HG02885 (cell line): ENCODE results near the gene SNCB.

Experiments
- ATAC-seq: cut with Tn5 transposase; IDR thresholded peaks from one replicate; pipeline ENCODE4 v1.9.1; 2021; ENCODE audit warnings: mild to moderate bottlenecking; ENCODE audit not compliant: unreplicated experiment, poor library complexity

SNCB gene

DNA sequence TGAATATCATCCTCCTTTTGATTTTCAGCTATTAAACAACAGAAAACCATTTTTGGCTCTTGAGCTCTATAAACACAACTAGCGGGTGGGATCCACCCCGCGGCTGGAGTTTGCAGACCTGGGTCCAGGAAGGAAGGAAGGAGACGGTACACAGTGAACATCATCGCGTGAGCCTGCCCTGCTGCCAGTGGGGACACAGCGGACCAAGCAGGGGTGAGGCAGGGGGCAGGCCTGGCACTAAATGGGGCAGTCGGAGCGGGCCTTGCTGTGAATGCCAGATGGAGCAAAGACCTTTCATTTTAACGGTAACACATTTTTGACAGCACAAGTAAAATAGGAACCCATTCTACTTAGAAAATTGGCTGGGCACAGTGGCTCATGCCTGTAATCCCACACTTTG lies 31.3 kb upstream of the SNCB start:
- no peak for ATAC-seq

DNA sequence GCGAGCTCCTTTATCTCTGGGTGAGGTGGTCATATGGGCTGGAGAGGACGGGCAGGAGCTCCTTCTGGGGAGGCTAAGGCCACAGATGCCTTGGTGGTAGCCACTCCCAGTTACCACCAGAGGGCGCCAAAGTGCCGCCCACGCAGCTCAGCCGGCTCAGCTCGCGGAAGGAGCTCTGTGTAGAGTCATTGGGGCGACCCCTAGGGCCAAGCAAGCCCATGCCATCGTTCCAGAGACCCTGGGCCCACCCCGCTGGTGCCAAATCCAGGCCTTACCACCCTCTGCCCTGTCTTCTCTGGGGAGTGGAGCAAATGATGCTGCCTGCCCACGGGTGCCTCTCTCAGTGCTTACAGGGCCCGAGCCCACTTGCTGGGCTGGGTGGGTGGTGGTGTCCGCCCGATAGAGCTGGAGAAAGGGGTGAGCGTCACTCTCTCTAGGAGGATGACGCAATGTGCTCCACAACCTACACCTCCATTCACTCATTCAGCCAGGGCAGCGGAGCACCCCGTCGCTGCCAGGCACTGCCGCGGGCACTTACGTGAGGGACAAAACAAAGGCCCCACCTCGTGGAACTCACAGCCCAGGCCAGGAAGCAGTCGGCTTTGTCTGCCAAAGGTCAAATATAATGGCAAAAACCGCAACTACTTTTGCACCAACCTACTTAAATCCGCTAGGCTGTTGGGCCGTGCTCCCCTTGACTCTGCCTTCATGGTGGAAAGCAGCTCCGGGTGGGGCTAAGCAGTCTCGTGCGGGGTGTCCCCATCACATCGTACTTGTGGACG lies 30.7 kb upstream of the SNCB start:
- peak; percentile 72 for ATAC-seq

DNA sequence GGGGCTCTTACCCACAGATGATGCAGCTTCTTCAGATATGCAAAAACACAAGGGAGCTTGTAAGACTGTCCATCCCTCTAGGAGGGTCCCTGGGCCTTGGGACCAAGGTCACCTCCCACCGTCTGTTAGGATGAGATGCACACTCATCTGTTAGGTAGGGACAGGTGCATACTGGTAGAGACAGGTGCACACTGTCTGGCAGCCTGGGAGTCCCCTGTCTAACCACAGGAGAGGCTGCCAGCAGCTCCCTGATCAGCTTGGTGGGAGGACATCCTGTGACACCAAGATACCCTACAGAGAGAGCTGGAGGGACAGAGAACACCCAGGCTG lies 30.2 kb upstream of the SNCB start:
- ATAC-seq, result peak; percentile 24

DNA sequence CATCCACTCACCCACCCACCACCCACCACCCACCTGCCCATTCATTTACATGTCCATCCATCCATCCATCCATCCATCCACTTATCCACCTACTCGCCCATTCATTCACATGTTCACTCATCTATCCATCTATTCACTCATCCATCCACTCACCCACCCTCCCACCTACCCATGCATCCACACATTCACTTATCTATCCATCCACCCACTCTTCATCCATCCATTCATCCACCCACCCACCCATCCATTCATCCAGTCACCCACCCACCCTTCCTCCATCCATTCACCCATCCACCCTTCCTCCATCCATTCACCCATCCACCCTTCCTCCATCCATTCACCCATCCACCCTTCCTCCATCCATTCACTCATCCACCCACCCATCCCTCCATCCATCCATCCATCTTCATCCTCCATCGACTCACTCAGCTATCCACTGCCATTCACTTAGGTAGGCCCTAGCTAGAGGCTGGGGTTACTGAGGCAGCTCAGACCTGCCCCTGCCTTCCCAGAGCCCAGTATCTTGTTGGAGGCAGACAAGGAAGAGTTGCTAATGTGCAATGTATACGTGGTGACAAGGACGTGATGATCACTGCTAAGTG lies 29.6 kb upstream of the SNCB start:
- no peak for ATAC-seq

DNA sequence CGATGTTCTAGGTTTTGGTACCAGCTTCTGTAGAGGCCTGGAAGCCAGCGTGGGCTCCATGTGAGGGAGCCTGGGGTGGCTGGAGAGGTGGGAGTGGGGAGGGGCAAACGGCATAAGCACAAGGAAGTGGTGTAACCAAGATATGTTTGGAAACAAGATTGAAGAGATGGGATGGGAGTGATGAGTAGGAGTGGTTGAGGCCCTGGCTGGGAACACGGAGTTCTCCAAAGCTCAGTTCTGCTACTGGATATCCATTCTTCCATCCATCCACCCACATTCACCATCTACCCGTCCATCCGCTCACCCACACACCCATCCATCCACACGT lies 29.1 kb upstream of the SNCB start:
- ATAC-seq, result no peak

DNA sequence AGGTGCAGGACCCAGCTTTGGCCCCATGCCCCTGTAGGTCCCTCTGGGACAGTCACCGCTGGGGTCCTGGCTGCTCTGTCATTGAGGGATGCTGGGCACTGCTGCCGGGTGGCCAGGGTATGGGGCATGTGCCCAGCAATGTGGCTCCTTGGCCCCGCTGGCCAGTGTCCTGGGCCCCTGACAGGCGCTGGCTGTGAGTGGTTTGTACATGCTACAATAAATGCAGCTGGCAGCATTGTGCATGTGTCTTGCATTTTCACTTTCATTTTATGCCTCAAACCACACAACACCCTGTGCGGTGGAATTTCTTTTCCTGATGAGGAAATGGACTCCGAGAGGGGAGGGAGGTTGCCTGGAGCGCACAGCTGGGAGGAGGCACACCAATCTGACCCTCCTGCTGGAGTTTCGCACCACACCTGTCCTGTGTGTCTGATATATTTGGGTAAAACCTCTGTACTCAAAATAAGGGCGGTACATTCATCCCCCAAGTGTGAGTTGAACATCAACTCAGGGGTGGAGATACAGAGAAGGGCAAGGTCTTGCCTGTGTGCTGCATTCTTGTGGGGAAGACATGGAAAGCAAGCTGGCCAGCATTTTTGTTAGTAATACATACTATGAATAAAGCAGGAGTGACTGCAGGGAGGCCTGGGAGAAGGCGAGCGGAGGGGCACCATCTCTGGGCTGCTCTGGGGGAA lies 28.6 kb upstream of the SNCB start:
- ATAC-seq, result no peak

DNA sequence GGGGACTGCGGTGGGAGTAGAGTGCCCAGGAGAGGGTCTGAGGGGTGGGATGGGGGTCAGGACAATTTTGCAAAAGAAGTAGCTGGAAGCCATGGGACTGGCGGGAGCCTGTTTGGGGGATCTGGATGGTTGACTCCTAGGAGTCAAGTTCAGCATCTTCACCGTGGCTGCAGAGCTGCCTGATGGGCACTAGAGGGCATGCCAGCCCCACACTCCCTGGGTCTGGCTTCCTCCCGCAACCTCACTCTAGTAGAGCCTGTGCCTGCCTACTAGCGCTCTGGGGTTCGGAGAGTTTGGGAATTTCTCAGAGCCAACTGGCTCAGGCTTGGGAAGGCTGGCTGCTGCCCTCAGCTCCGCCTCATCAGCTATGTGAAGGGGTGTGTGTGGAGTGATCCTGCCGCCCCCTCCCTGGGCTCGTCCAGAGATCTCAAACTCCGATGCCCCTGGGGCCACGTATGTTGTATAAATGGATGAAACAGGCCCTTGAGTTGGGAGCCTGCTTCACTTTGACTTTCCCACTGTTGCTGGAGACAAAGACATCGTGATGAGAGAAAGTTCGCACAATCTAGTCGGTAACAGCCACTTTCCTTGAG lies 27.8 kb upstream of the SNCB start:
- ATAC-seq, result peak; percentile 45

DNA sequence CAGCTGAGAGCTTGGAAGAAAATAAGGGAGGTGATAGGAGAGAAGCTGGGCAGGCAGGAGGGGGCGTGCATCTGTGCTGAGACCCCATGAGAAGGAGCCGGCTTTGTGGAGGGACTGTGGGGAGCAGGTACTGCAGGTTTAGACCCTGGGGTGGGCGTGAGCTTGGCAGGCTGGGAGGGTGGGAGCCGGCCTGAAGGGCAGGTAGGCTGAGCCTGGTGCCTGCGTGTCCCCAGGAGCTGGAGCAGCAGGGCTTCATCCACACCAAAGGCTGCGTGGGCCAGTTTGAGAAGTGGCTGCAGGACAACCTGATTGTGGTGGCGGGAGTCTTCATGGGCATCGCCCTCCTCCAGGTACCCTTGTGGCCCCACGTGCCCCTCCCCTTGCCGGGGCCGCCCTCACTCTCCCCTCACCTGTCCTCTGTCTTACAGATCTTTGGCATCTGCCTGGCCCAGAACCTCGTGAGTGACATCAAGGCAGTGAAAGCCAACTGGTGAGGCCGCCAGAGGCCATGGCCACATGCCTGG lies 26.2 kb upstream of the SNCB start:
- ATAC-seq, result no peak

DNA sequence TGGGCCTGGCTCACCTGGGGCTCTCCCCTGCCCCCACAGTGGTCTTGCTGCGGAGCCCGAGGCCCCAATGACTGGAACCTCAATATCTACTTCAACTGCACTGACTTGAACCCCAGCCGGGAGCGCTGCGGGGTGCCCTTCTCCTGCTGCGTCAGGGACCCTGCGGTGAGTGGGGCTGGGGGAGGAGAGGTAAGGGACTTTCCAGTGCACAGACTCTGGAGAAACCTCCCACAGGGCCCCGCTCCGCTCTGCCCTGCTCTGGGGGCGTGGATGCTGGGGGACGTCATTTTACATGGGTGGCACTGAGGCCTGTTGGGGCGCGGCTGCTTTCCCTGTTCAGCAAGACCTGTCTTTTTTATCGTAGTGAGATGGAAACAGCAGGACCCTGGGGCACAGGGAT lies 24.5 kb upstream of the SNCB start:
- no peak for ATAC-seq

DNA sequence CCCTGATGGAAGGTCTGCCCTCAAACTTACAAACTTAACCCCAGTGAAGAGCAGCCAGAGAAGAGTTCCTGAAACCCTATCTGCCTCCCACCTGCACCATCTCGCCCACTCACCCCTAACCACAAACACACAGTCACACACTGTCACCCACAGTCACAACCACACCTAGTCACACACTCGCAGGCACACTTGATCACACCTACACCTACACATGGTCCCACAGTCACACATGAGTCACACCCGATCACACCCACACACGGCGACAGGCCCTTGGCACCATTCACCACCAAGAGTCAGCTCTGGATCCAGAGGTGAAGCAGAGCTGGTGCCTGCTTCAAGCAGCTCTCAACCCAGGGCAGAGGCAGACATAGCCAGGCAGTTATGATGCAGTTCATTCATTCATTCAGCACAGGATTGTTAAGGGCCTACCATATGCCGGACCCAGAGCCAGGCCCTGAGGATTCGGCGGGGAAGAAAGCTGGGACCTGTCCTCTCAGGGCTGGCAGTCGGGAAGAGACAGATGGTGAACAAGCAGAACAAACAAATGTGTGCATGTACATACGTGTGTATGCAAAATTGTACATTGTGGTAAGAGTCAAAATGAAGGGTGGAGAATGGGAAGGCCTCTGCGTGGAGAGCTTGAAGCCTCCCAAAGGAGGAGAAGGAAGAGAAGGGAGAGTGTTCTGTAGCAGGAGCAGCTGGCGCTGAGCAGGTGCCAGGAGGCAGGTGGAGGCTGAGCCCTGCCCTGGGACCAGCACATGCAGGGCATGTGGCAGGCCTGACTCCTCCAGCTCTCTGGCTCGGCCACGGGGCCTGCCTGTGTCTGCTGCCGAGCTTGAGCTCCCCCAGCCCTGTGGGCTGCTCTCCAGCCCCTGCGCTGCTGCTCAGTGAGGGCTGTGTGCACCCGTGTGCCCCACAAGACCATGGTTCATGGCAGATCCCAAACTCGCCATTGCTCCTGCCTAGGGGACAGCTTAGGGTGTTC lies 23.4 kb upstream of the SNCB start:
- ATAC-seq, result peak; percentile 52

DNA sequence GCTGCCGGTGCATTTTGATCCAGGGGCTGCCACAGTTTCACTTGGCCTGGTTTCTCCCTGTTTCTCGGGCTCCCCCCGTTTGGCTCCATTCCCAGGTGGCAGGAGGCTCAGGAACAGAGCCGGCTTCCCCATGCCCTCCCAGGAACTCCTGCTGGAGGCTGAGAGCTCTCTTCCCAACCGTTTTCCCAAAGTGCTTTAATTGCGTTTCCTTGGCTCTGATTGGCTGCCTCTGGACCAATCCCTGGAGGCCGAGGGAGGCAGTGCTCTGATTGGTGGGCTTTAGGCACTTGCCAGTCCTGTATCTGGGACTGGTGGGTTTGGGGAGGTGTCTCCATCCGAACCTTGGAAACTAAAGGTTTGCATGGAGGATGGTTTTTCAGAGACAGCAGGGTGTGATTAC lies 21.8 kb upstream of the SNCB start:
- ATAC-seq, result no peak

DNA sequence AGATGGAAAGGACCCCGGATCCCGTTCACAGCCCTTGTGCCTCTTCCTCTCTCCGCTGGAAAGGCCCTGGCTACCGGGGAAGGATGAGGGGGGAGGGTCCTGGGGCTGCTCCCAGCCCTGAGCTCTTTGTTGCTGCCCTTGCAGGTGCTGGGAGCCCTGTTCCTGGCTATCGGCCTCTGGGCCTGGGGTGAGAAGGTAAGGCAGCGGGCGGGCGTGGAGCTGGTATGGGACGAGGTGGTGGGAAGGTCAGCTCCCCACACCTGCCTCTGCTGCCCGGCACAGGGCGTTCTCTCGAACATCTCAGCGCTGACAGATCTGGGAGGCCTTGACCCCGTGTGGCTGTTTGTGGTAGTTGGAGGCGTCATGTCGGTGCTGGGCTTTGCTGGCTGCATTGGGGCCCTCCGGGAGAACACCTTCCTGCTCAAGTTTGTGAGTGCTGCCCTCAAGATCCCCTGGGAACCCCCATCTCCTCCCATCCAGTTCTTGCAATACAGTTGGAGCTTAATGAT lies 21.2 kb upstream of the SNCB start:
- no peak for ATAC-seq

DNA sequence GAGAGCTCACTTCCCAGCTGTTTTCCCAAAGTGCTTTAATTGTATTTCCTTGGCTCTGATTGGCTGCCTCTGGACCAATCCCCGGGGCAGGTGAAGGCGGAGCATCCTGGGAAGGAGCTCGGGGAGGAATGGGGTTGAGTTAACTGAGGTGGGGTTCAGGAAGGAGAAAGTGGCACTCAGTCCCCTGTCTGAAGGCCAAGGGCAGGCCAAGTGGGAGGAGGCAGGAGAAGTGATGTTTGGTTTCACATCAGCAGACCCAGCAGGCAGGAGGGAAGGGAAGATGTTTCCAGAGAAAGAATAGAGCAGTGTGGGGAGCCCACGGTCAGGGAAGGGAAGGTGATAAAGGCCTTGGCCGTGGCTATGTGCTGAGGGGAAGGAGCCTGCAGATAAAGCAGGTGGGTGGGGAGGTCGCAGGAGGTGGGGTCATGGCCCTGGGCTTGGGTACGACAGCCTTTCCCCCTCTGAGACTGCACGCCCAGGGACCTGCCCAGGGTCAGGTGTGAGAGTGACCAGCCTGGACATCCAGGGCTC lies 20.1 kb upstream of the SNCB start:
- ATAC-seq, result no peak

DNA sequence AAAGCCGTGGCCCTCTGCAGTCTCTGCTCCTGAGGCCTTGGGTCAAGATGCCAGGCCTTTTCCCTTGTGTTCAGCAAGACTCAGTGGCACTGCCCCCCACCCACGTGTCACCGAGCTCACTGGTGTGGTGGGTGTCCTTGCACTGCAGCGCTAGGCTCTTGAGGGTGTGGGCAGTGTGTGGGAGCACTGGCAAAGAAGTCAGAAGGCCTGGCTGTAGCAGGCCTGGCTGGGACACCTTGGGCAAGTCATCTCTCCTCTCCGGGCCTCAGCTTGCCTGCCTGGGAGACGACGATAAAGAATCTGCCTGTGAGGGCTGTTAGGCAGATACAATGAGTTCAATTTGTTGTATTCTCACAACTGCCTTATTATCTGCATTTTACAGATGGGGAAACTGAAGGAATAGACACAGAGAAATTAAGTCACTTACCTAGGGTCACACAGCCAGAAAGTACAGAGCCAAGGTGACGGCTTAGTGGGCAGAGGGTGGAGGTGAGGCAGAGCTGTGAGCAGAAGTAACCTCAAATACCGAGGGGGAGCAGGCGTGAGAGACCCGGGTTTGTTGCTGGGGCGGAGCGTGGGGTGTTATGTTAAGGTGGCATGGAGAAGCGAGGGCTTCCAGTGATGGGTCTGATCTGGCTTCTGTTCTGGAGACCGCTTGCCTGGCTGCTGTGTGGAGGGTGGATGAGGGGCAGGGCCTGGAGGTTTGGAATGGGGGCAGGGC lies 18.3 kb upstream of the SNCB start:
- ATAC-seq, result no peak

DNA sequence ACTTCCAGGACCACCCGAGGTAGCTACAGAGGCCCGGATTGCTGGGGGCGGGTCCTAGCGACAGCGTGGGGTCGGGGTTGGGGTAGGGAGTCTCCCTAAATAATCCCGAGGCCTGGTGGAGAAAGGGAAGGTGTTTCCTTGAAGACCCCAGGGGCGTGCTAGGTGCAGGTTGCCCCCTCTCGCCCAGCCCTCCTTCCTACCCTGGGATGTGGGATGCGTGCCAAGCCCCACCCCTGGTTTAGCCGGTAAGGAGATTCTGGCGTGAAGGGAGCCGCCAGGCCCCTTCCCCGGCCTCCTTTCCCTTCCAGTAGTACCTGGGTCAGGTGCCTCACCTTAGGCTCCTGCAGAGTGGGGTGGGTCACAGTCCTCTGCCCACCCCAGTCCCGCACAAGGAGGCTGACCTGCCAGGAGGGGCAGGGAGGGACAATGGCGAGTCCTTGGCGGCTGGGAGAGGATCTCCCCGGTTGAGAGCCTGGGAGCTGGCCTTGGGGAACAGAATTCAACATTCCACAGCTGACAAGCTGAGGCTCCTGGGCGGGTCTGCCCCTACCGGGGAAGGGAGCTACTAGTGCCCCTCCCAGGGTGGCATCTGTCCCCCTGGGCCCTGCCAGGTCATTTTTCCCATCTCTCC lies 17.6 kb upstream of the SNCB start:
- no peak for ATAC-seq

DNA sequence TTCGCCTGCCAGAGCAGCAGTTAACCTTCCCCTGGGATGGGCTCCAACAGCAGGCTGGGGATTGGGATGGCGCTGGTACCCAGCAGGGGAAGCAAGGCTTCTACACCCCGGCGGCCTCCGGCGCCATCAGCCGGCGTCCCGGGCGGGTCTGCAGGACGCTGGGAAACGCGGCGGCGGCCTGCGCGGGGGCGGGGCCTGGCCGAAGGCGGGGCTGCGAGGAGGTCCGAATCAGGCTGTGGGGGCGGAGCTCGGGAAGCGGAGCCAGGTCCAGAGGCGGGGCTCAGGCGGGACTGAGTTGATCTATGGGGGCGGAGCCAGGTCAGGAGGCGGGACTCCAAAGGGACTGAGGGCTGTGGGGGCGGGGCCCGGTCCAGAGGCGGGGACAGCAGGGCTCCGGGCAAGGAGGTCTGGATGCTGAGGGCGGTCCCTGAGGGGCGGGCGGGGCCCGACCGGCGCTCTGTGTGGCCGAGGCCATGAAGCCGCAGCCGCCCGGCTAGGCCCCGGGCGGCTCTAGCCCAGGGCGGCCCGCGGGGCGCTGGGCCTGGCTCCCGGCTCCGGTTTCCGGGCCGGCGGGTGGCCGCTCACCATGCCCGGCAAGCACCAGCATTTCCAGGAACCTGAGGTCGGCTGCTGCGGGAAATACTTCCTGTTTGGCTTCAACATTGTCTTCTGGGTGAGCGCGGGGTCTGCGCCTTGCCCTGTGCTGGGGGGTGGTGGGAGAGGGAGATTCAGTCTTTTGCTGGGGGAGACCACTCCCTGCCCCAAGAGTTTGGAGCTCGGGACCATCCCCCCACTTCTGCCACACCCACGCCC lies 16.9 kb upstream of the SNCB start, which contains the start of gene TSPAN17:
TSS of gene TSPAN17 (plus strand) at position 455 of the 813 bp plus-strand sequence. CDS start at position 587, 132 bp downstream.
- peak; percentile 96 for ATAC-seq

DNA sequence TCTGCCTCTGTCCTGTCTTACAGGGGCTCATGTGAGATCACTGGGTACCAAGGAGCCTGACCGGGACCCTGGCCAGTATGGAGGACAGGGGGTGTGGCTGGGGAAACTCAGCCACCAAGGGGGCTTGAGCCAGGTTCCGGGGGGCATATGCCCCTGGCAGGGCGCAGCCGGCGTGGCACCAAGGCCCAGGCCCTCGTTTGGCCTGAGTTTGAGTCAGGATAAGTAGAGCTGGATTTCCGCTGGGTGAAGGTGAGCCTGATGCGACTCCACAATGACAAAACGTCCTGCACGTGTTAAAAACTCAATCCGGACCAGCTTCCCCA lies 16.3 kb upstream of the SNCB start:
- peak; percentile 13 for ATAC-seq
